ENCODE measurements around the gene EML4.

The EML4 gene

GRCh38 chr2:42199002-42199401, 29.8 kb downstream of the EML4 start:
- Histone ChIP-seq H3K4me1 (ENCODE audit: insufficient read depth, low read length) (peaks cover 15% of the 10 kb centered on the region), H3K27ac (ENCODE audit: low read length) (no peak overlapping the region), H3K36me3 (ENCODE audit: insufficient read depth, low read length) (no peaks in the 10 kb centered on the region), H3K79me2 (ENCODE audit: insufficient read depth, low read length) (peaks cover 88% of the 10 kb centered on the region), H3K9me3 (ENCODE audit: insufficient read depth, low read length, severe bottlenecking) (no peaks in the 10 kb centered on the region), H2AFZ (ENCODE audit: low read depth, low read length) (no peak overlapping the region), H3K9ac (ENCODE audit: low read depth, low read length) (no peak overlapping the region), H3K4me2 (ENCODE audit: insufficient read depth, low read length) (no peak overlapping the region), H3K4me3 (ENCODE audit: low read depth in 1 of 2, low read length in 2 of 2) (no peak overlapping the region), H4K20me1 (ENCODE audit: insufficient read depth, low read length) (peaks cover 15% of the 10 kb centered on the region; the same call in 1 of the 2 replicates), H3K27me3 (ENCODE audit: insufficient read depth, low read length, poor library complexity) (no peaks in the 10 kb centered on the region)
- TF ChIP-seq EZH2 (IDR thresholded peaks at IDR 0.05; ENCODE audit: borderline replicate concordance, low read depth, low read length, severe bottlenecking) (no peak), CTCF (IDR thresholded peaks at IDR 0.05; ENCODE audit: borderline replicate concordance, extremely low read depth, low read length, poor library complexity, severe bottlenecking) (no peak)
- no peak for DNase-seq
- ATAC-seq (ENCODE audit: insufficient read depth, low read depth) = no peak

GRCh38 chr2:42199626-42200025, 30.5 kb downstream of the EML4 start:
- Histone ChIP-seq H4K20me1 (ENCODE audit: insufficient read depth, low read length) (peaks cover 15% of the 10 kb centered on the region; the same call in 1 of the 2 replicates), H3K27ac (ENCODE audit: low read length) (no peak overlapping the region), H3K4me1 (ENCODE audit: insufficient read depth, low read length) (peaks cover 15% of the 10 kb centered on the region), H3K4me2 (ENCODE audit: insufficient read depth, low read length) (no peak overlapping the region), H3K79me2 (ENCODE audit: insufficient read depth, low read length) (peaks cover 90% of the 10 kb centered on the region), H3K9ac (ENCODE audit: low read depth, low read length) (no peak overlapping the region), H2AFZ (ENCODE audit: low read depth, low read length) (no peak overlapping the region), H3K4me3 (ENCODE audit: low read depth in 1 of 2, low read length in 2 of 2) (no peak overlapping the region), H3K27me3 (ENCODE audit: insufficient read depth, low read length, poor library complexity) (no peaks in the 10 kb centered on the region), H3K36me3 (ENCODE audit: insufficient read depth, low read length) (no peaks in the 10 kb centered on the region), H3K9me3 (ENCODE audit: insufficient read depth, low read length, severe bottlenecking) (no peaks in the 10 kb centered on the region)
- TF ChIP-seq EZH2 (IDR thresholded peaks at IDR 0.05; ENCODE audit: borderline replicate concordance, low read depth, low read length, severe bottlenecking) = no peak
- no peak for TF ChIP-seq CTCF (IDR thresholded peaks at IDR 0.05; ENCODE audit: borderline replicate concordance, extremely low read depth, low read length, poor library complexity, severe bottlenecking)
- no peak for ATAC-seq (ENCODE audit: insufficient read depth, low read depth)
- no peak for DNase-seq

DNA sequence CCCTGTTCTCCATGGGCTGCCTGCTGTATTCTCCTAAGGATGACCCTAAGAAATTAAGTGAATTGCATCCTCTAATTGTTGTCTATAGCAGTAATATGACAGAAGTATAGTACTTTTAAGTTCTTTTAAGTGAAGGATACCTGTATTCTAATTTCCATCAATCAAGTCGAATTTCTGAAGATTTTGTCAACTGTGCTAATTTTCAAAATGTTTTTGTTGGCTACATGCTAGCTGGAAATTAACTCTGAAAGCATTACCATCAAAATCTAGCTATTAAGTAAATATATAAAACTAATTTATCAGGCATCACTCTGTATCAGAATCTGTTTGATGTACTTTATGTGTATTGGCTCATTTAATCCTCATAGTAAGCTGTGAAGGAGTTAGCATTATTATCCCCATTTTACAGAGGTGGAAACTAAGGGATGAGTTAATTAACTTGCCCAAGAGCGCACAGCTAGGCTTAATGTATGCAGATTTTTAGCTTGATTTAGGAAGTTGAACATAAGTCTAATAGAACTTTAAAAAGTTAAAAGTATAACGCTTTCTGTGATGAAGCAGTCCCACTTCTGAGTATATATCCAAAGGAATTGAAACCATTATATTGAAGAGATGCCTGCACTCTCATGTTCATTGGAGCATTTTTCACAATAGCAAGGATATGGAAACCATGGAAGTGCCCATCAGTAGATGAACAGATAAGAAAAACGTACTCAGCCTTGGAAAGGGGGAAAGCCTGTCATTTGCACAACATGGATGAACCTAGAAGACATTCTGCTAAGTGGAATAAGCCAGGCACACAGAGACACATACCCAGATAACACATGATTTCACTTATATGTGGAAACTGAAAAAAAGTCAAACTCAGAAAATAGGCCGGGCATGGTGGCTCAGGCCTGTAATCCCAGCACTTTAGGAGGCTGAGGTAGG, 32.0 kb downstream of the EML4 start:
- no peaks in the 10 kb centered on the region for H3K9me3 ChIP-seq (ENCODE audit: insufficient read depth, low read length, severe bottlenecking)
- H3K4me2 ChIP-seq (ENCODE audit: insufficient read depth, low read length) = no peak overlapping the region
- H2AFZ ChIP-seq (ENCODE audit: low read depth, low read length) = no peak overlapping the region
- peaks cover 11% of the 10 kb centered on the region for H3K4me1 ChIP-seq (ENCODE audit: insufficient read depth, low read length)
- H3K4me3 ChIP-seq (ENCODE audit: low read depth in 1 of 2, low read length in 2 of 2) = no peak overlapping the region
- ATAC-seq (ENCODE audit: insufficient read depth, low read depth) (no peak), DNase-seq (no peak)
- H3K36me3 ChIP-seq (ENCODE audit: insufficient read depth, low read length) = no peaks in the 10 kb centered on the region
- H3K27me3 ChIP-seq (ENCODE audit: insufficient read depth, low read length, poor library complexity) = no peaks in the 10 kb centered on the region
- peaks cover 16% of the 10 kb centered on the region; the same call in 1 of the 2 replicates for H4K20me1 ChIP-seq (ENCODE audit: insufficient read depth, low read length)
- no peak overlapping the region for H3K9ac ChIP-seq (ENCODE audit: low read depth, low read length)
- H3K27ac ChIP-seq (ENCODE audit: low read length) = no peak overlapping the region
- TF ChIP-seq CTCF (IDR thresholded peaks at IDR 0.05; ENCODE audit: borderline replicate concordance, extremely low read depth, low read length, poor library complexity, severe bottlenecking) (no peak), EZH2 (IDR thresholded peaks at IDR 0.05; ENCODE audit: borderline replicate concordance, low read depth, low read length, severe bottlenecking) (no peak)
- H3K79me2 ChIP-seq (ENCODE audit: insufficient read depth, low read length) = peaks cover 90% of the 10 kb centered on the region
